Lower leg skin (tissue), 3 donors: ENCODE results near the gene STRN4.

Source experiments
- POLR2A ChIP-seq, 2 donors: fragments of 450-650 bp; IDR thresholded peaks; one replicate each; pipeline ENCODE4 v1.6.1; 2016 to 2017; ENCODE audit warnings: antibody characterized with exemption in 2 of 2, mild to moderate bottlenecking in 1 of 2, moderate library complexity in 1 of 2
- TF ChIP-seq, protein P1 (sequence below), 3 donors: fragments of 450-650 bp; IDR thresholded peaks; one replicate each; pipeline ENCODE4 v1.5.1; 2016; ENCODE audit warnings: antibody characterized with exemption in 3 of 3, mild to moderate bottlenecking in 3 of 3, moderate library complexity in 2 of 3

DNA sequence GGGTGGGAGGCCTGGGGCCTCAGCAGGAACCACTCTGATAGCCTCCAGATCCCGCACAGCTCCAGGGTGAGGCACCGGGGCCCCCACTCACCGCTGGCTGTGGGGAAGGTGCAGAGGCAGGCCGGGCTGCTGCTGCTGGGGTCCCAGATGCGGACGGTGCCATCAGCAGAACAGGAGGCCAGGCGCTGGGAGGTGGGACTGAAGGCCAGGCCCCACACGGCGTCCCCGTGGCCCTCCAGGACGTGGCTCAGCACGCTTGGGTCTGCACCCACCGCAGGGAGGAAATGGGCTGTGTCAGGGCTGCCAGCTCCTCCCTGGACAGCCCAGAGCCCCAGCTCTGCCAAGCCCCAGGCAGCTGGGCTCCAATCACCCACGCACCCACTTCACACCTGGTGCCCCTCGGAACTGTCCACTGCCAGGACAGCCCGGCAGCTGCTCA is 23.2 kb downstream of the STRN4 start:
- TF ChIP-seq, protein P1, sequence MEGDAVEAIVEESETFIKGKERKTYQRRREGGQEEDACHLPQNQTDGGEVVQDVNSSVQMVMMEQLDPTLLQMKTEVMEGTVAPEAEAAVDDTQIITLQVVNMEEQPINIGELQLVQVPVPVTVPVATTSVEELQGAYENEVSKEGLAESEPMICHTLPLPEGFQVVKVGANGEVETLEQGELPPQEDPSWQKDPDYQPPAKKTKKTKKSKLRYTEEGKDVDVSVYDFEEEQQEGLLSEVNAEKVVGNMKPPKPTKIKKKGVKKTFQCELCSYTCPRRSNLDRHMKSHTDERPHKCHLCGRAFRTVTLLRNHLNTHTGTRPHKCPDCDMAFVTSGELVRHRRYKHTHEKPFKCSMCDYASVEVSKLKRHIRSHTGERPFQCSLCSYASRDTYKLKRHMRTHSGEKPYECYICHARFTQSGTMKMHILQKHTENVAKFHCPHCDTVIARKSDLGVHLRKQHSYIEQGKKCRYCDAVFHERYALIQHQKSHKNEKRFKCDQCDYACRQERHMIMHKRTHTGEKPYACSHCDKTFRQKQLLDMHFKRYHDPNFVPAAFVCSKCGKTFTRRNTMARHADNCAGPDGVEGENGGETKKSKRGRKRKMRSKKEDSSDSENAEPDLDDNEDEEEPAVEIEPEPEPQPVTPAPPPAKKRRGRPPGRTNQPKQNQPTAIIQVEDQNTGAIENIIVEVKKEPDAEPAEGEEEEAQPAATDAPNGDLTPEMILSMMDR (IDR thresholded peaks at IDR 0.05): no peak
- TF ChIP-seq POLR2A (IDR thresholded peaks at IDR 0.05): no peak
